ENCODE results near the gene ZDHHC14. TPM values are rescaled to one million over a fixed set of nuclear protein-coding genes. Genes with fewer than 3 reads are reported as not detected.

Gene ZDHHC14
- total and polyA plus RNA-seq, 12 donors = 7.7 to 31.2 (median 15.2) TPM

DNA sequence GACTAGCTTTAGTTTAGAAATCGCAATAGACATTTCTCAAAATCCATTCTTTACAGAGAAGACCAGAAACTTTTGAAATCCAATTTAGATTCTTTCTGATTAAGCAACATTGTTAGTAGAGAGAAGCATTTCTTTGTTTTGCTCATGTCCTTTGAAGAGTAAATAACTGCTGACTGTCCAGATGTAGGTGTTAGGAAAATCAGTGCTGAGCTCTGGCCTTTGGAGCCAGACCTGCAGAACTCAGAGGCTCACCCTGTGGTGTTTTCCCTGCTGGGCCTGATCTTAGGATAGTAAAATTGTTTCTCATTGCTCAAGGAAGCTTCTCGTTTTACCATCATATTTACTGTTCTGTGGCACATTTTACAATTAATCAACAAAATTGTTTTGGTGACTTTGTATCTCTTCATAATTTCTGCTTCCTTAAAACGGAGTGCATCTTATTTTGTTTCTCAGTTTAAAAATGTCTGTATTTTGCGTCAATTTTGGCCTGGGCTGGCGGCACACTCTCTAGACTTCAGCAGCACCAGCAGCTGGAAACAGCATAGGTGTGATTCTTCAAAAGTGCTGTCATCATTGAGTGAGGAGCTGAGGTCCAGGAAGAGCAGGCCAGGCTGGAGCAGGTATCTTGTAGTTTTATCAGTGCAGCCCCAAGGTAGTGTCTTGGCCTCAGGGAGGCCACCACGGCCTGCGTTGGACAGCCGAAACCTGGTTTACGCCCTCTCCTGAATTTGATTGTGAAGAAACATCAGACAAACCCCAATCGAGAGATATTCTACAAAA lies 8.3 kb upstream of the ZDHHC14 start:
- TF ChIP-seq, protein P1, sequence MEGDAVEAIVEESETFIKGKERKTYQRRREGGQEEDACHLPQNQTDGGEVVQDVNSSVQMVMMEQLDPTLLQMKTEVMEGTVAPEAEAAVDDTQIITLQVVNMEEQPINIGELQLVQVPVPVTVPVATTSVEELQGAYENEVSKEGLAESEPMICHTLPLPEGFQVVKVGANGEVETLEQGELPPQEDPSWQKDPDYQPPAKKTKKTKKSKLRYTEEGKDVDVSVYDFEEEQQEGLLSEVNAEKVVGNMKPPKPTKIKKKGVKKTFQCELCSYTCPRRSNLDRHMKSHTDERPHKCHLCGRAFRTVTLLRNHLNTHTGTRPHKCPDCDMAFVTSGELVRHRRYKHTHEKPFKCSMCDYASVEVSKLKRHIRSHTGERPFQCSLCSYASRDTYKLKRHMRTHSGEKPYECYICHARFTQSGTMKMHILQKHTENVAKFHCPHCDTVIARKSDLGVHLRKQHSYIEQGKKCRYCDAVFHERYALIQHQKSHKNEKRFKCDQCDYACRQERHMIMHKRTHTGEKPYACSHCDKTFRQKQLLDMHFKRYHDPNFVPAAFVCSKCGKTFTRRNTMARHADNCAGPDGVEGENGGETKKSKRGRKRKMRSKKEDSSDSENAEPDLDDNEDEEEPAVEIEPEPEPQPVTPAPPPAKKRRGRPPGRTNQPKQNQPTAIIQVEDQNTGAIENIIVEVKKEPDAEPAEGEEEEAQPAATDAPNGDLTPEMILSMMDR (IDR thresholded peaks at IDR 0.05) = no peak
- Histone ChIP-seq H3K27ac (no peak overlapping the region), H3K36me3 (no peaks in the 10 kb centered on the region), H3K27me3 (no peaks in the 10 kb centered on the region), H3K4me3 (no peak overlapping the region), H3K4me1 (peaks cover 0 to 8% (median 0%) of the 10 kb centered on the region in 9 donors), H3K9me3 (no peaks in the 10 kb centered on the region)
- WGBS, 2 donors = 92 to 94% methylated on average over 10 of the region's 10 CpGs
- ATAC-seq (no peak), DNase-seq (no peak)
- intact Hi-C loops (cut with DNase I) = no loop called here

DNA sequence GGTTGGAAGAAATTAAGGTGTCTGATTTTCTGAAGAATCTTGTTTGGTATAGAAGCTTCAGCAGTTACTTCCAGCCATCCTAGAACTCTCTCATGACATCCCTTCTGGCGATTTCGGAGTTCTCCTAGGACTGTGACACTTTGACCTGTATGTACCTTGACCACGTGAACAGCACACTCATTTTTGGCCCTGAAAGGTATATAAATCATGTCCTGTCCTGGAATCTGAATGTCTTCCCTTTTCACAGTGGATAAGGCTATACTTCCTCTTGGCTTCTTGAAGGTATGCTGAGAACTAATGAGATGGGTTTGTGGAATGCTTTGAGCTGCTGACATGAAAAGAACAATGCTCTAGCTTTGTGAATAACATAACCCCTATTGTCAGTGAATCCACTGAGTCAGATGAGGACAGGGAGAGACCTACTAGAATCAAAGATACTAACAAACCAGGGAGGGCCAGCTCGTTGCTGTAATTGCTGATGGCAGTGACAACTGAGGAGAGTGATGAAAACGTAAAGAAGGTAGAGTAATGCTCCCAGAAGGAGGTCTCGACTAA lies 6.0 kb upstream of the ZDHHC14 start:
- Histone ChIP-seq H3K4me1 (peaks cover 0 to 8% (median 0%) of the 10 kb centered on the region in 9 donors), H3K27ac (no peak overlapping the region), H3K4me3 (no peak overlapping the region), H3K27me3 (no peaks in the 10 kb centered on the region), H3K36me3 (no peaks in the 10 kb centered on the region), H3K9me3 (no peaks in the 10 kb centered on the region)
- TF ChIP-seq, protein P1 (IDR thresholded peaks at IDR 0.05) = no peak
- intact Hi-C loops (cut with DNase I) = no loop called here
- ATAC-seq (no peak), DNase-seq (no peak)
- 68 to 70% methylated on average over 6 of the region's 6 CpGs for WGBS, 2 donors

DNA sequence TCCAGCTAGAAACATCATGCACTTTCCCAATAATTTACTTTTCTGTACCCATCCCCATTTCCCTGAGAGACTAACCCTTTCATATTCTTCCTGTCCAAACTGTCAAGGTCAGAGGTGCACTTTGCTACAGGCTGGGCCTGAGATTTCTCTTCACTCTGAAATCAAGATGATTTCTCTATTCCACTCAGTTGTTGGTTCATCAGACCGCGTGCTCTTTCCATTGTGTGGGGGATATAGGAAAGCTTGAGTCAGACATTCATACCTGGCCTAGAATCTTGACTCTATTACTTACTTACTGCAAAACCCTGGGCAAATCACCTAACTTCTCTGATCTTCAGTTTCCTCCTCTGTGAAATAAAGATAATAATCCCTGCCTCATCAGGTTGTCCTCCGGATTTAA lies 4.7 kb upstream of the ZDHHC14 start:
- no peaks in the 10 kb centered on the region for H3K36me3 ChIP-seq
- no peaks in the 10 kb centered on the region for H3K27me3 ChIP-seq
- no peak overlapping the region for H3K27ac ChIP-seq
- TF ChIP-seq, protein P1 (IDR thresholded peaks at IDR 0.05) = no peak
- H3K4me3 ChIP-seq = no peak overlapping the region
- no peak for DNase-seq
- WGBS, 2 donors = 93 to 94% methylated on average over 3 of the region's 3 CpGs
- H3K9me3 ChIP-seq = no peaks in the 10 kb centered on the region
- intact Hi-C loops (cut with DNase I) = no loop called here
- H3K4me1 ChIP-seq = peaks cover 0 to 8% (median 0%) of the 10 kb centered on the region in 9 donors
- no peak for ATAC-seq

DNA sequence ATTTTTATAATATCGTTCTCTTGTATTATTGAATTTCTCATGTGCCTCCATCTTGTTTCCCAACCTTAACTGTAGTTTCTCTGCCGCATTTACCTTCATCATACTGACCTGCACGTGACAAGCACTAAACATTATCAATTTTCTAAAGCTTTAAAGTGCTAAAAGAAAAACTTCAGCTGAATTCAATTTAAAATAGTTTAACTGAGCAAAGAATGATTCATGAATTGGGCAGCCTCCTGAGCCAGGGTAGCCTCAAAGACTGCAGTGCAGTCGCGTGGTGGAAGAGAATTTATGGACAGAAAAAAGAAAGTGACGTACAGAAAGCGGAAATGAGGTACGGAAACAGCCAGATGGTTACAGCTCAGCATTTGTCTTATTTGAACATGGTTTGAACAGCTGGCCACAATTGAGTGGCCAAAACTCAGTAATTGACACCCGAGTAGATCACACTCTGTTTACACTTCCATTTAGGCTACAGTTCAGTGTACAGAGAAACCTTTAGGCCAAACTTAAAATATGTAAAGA lies 4.2 kb upstream of the ZDHHC14 start:
- TF ChIP-seq, protein P1 (IDR thresholded peaks at IDR 0.05) = no peak
- WGBS, 2 donors = 85 to 90% methylated on average over 9 of the region's 9 CpGs
- ATAC-seq (no peak), DNase-seq (no peak)
- Histone ChIP-seq H3K27ac (no peak overlapping the region), H3K9me3 (no peaks in the 10 kb centered on the region), H3K4me1 (peaks cover 0 to 8% (median 0%) of the 10 kb centered on the region in 9 donors), H3K4me3 (no peak overlapping the region), H3K27me3 (no peaks in the 10 kb centered on the region), H3K36me3 (no peaks in the 10 kb centered on the region)
- intact Hi-C loops (cut with DNase I) = no loop called here

Data from heart right ventricle (tissue), 16 donors.